MCF 10A (cell line): ENCODE measurements around the gene ASTN2. TPM values are rescaled to one million over a fixed set of nuclear protein-coding genes. Genes with fewer than 3 reads are reported as not detected.

Experiments used
- BruUV-seq: library from RNA; stranded (reverse); fragments of 400-500 nt; replicated peaks from 2 replicates; lab custom pipeline; 2021; lab: Mats Ljungman, UMichigan
- CTCF ChIA-PET: fragments of 300-600 bp; sonication (Branson Sonifier 250); formaldehyde crosslinking; extraction: SDS; loops from one replicate; lab custom pipeline; 2021; ENCODE audit warnings: antibody characterized with exemption, inconsistent platforms; lab: Yijun Ruan, JAX
- POLR2A ChIA-PET: fragments of 300-600, 350-650 bp; sonication (Branson Sonifier 250); formaldehyde crosslinking; extraction: SDS; loops from one replicate; lab custom pipeline; 2020; ENCODE audit warnings: antibody characterized with exemption, inconsistent platforms; lab: Yijun Ruan, JAX
- DNase-seq: peaks from one replicate; pipeline ENCODE4 v3.0.0-alpha.2; 2018; ENCODE audit not compliant: unreplicated experiment
- H3K27ac Mint-ChIP-seq: one replicate; pipeline ENCODE4 v1.8.0; 2022; ENCODE audit warnings: mild to moderate bottlenecking, low read depth, mixed read lengths; ENCODE audit not compliant: unreplicated experiment
- H3K27me3 Mint-ChIP-seq: one replicate; pipeline ENCODE4 v1.8.0; 2022; ENCODE audit warnings: mixed read lengths; ENCODE audit not compliant: insufficient read depth, unreplicated experiment
- H3K36me3 Mint-ChIP-seq: one replicate; pipeline ENCODE4 v1.8.0; 2022; ENCODE audit warnings: mild to moderate bottlenecking, moderate library complexity, mixed read lengths; ENCODE audit not compliant: insufficient read depth, unreplicated experiment
- H3K4me1 Mint-ChIP-seq: one replicate; pipeline ENCODE4 v1.8.0; 2022; ENCODE audit warnings: mixed read lengths; ENCODE audit not compliant: insufficient read depth, unreplicated experiment
- H3K4me3 Mint-ChIP-seq: one replicate; pipeline ENCODE4 v1.8.0; 2022; ENCODE audit warnings: mild to moderate bottlenecking, moderate library complexity, mixed read lengths; ENCODE audit not compliant: unreplicated experiment
- H3K9me3 Mint-ChIP-seq: one replicate; pipeline ENCODE4 v1.8.0; 2022; ENCODE audit warnings: mixed read lengths; ENCODE audit not compliant: unreplicated experiment
- intact Hi-C: fragments of 100-400 bp; cut with micrococcal nuclease; formaldehyde crosslinking; loops from 2 replicates; pipeline ENCODE4 v1.14.1; 2022
- total RNA-seq: library from RNA; stranded (reverse); gene quantifications from 2 replicates; pipeline ENCODE4 v1.2.3, GENCODE V29; 2022
- TF ChIP-seq, protein P1 (sequence below): fragments of 200-600 bp; IDR thresholded peaks from one replicate; pipeline ENCODE4 v1.8.0; 2022; ENCODE audit warnings: antibody characterized with exemption, mild to moderate bottlenecking; ENCODE audit not compliant: unreplicated experiment

ASTN2 gene
- total RNA-seq, 1 experiment from 2014 or later, result 1.8 TPM

DNA sequence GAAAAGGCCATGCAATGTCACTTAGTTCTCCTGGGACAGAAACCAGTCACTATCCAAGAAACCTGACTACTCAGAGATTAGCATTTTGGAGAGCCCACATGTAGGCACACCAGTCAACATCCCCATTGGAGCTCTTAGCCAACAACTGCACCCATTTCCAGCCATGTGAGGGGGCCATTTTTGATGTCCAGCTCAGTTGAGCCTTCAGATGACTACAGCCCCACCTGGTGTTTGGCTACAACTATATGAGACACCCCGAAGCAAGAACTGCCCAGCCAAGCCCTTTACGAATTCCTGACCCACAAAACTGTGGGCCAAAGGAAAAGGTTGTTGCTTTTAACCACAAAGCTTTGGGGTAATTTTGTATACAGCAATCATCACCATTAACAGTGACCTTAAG, 300.1 kb downstream of the ASTN2 start:
- intact Hi-C loops, result no loop called here
- Mint-ChIP-seq H3K4me1 (no peaks in the 10 kb centered on the region), H3K27ac (no peak overlapping the region), H3K9me3 (no peaks in the 10 kb centered on the region), H3K27me3 (no peaks in the 10 kb centered on the region), H3K36me3 (no peaks in the 10 kb centered on the region), H3K4me3 (no peak overlapping the region)
- DNase-seq, result no peak
- ChIA-PET CTCF (interaction anchor here (0.6 to 1.5 kb wide), 3 partner anchors 19 to 377 kb away, joined by 3 to 4 read pairs (median 4); no protein-coding TSS in a partner anchor), POLR2A (interaction anchor here (0.9 kb wide), 1 partner anchor 278 kb away, joined by 4 read pairs; no protein-coding TSS in a partner anchor)
- BruUV-seq, result no TSS peak
- TF ChIP-seq, protein P1, sequence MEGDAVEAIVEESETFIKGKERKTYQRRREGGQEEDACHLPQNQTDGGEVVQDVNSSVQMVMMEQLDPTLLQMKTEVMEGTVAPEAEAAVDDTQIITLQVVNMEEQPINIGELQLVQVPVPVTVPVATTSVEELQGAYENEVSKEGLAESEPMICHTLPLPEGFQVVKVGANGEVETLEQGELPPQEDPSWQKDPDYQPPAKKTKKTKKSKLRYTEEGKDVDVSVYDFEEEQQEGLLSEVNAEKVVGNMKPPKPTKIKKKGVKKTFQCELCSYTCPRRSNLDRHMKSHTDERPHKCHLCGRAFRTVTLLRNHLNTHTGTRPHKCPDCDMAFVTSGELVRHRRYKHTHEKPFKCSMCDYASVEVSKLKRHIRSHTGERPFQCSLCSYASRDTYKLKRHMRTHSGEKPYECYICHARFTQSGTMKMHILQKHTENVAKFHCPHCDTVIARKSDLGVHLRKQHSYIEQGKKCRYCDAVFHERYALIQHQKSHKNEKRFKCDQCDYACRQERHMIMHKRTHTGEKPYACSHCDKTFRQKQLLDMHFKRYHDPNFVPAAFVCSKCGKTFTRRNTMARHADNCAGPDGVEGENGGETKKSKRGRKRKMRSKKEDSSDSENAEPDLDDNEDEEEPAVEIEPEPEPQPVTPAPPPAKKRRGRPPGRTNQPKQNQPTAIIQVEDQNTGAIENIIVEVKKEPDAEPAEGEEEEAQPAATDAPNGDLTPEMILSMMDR, result no peak

DNA sequence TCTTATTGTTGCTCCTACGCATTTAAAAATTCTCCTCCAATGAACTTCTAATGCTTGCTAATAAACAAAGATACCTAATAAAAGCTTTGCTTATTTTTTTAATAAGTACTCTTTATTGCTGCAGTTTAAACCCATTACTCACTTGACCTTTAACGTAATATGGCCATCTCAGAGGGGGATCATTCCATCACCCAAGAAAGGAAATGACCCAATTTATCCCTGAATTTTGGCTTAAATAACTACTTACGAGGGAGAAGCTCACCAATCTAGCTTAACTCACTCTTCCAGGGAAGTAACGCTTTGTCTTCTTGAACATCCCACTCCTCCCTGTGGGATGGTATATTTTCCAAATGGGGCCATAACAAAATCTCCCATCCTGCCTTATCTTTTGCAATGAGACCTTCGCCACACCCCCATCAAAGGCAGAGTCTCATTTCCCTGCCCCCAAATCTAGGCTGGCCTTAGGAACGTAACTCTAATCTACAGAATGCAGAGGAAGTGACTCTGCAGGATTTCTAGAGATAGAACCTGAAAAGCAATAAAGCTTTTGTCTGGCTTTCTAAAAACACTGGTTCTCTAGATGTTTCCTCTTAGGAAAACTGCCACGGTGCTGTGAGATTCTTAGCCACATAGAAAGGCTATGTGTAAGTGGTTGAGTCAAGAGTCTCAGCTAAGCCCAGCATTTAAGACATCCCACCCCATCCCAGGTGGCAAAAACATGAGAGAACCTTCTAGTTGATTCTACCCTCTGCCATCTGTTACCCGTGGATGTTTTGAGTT, 310.0 kb downstream of the ASTN2 start:
- BruUV-seq, result no TSS peak
- TF ChIP-seq, protein P1, result no peak
- no peaks in the 10 kb centered on the region for H3K27me3 Mint-ChIP-seq
- ChIA-PET POLR2A (no interaction called here), CTCF (interaction anchor here (0.7 to 2.0 kb wide), 3 partner anchors 9 to 368 kb away, joined by 3 to 10 read pairs (median 3); no protein-coding TSS in a partner anchor)
- H3K36me3 Mint-ChIP-seq, result no peaks in the 10 kb centered on the region
- no peak for DNase-seq
- peaks cover 5% of the 10 kb centered on the region for H3K4me1 Mint-ChIP-seq
- intact Hi-C loops, result no loop called here
- no peaks in the 10 kb centered on the region for H3K9me3 Mint-ChIP-seq
- H3K4me3 Mint-ChIP-seq, result no peak overlapping the region
- H3K27ac Mint-ChIP-seq, result no peak overlapping the region

DNA sequence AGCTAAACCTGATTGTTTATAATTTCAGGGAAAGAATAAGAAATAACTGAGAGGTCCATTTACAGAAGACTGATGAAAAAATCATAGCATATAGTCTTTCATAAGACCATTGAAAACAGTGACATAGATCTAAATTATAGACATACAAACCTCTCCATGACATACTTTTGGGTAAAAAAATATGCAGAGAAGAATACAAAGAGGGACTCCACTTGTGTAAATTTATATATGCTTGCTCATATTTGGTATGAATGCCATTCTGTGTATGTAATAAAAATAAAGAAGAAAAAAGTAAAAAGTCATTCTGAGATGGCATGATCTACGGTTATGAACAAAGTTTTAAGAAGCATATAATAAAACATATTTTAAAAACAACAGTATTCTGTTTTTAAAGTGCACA, 310.7 kb downstream of the ASTN2 start:
- no TSS peak for BruUV-seq
- DNase-seq, result no peak
- Mint-ChIP-seq H3K9me3 (no peaks in the 10 kb centered on the region), H3K4me1 (peaks cover 5% of the 10 kb centered on the region), H3K4me3 (no peak overlapping the region), H3K27ac (no peak overlapping the region), H3K36me3 (no peaks in the 10 kb centered on the region), H3K27me3 (no peaks in the 10 kb centered on the region)
- TF ChIP-seq, protein P1, result no peak
- ChIA-PET CTCF (interaction anchor here (0.8 to 2.0 kb wide), 2 partner anchors 14 to 367 kb away, joined by 3 to 10 read pairs; no protein-coding TSS in a partner anchor), POLR2A (no interaction called here)
- intact Hi-C loops, result no loop called here

DNA sequence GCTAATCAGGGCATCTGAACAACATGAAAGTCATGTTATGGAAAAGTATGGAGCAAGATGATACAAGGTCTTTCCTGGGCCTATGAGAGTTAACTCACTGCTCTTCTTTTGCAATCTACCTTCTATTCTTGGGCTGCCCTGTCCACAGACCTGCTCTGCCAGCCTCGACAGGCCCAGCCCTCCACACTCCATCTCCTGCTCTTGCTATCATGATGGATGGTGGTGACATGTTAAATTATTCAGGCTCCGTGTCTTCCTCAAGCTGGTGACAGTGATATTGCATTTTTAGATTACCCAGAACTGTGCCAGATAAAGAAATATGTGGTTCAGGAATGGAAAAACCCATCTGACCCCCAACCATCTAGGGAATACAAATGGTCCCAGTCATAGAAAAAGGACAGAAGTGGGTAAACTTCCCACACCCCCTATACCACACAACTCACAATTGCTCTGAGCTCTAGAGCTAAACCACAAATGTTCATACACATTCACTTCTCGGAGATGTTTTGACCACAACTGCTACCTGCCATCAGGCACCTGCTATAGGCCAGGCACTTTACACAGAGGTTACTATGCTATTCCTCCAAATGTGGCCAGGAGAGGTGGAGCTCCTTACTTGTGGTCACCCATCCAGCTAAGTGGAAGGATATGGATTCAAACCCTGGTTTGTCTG, 311.3 kb downstream of the ASTN2 start:
- peaks cover 2% of the 10 kb centered on the region for H3K4me1 Mint-ChIP-seq
- POLR2A ChIA-PET, result interaction anchor here (0.6 kb wide), 1 partner anchor 160 kb away, joined by 3 read pairs; no protein-coding TSS in a partner anchor
- no peaks in the 10 kb centered on the region for H3K36me3 Mint-ChIP-seq
- BruUV-seq, result no TSS peak
- DNase-seq, result no peak
- CTCF ChIA-PET, result interaction anchor here (0.8 kb wide), 1 partner anchor 13 kb away, joined by 3 read pairs; no protein-coding TSS in a partner anchor
- H3K27ac Mint-ChIP-seq, result no peak overlapping the region
- H3K27me3 Mint-ChIP-seq, result no peaks in the 10 kb centered on the region
- TF ChIP-seq, protein P1, result no peak
- intact Hi-C loops, result no loop called here
- H3K4me3 Mint-ChIP-seq, result no peak overlapping the region
- no peaks in the 10 kb centered on the region for H3K9me3 Mint-ChIP-seq
